Upper lobe of right lung (tissue), 1 donor: Measurements from ENCODE around the gene RAD54L2. TPM values are rescaled to one million over a fixed set of nuclear protein-coding genes. Genes with fewer than 3 reads are reported as not detected.
"Not testable (repeated sequence)": the region's sequence is repeated elsewhere in the genome, so short reads cannot be mapped to it uniquely, and the experiment has no call there.

ENCODE experiments used
- ATAC-seq: fragments of 200-7000 bp; cut with Tn5 transposase; one replicate; pipeline ENCODE4 v1.9.1; 2020; ENCODE audit warnings: mild to moderate bottlenecking, moderate library complexity
- DNase-seq: peaks from one replicate; pipeline ENCODE4 v3.0.0-alpha.2; 2020
- H3K27ac ChIP-seq: fragments of 200-600 bp; one replicate; pipeline ENCODE4 v1.8.0; 2022
- H3K27me3 ChIP-seq: fragments of 200-600 bp; one replicate; pipeline ENCODE4 v1.8.0; 2022; ENCODE audit warnings: mild to moderate bottlenecking
- H3K36me3 ChIP-seq: fragments of 200-600 bp; one replicate; pipeline ENCODE4 v1.8.0; 2022
- H3K4me1 ChIP-seq: fragments of 200-600 bp; one replicate; pipeline ENCODE4 v1.8.0; 2022
- H3K4me3 ChIP-seq: fragments of 200-600 bp; one replicate; pipeline ENCODE4 v1.8.0; 2022; ENCODE audit warnings: mild to moderate bottlenecking
- H3K9me3 ChIP-seq: fragments of 200-600 bp; one replicate; pipeline ENCODE4 v1.8.0; 2022
- CTCF ChIP-seq: fragments of 200-600 bp; IDR thresholded peaks from one replicate; pipeline ENCODE4 v1.8.0; 2022; ENCODE audit warnings: antibody characterized with exemption
- intact Hi-C: fragments of 100-400 bp; cut with DNase I; formaldehyde crosslinking; loops from one replicate; pipeline ENCODE4 v1.11.0; 2022
- total RNA-seq: library from RNA; stranded (reverse); fragmentation: NEBNext Ultra II Directional; extraction: Animal tissue kit (Norgen Biotek cat#: 25700); gene quantifications from one replicate; pipeline ENCODE4 v1.2.1, GENCODE V29; 2021
- donor health status: DM: no; HTN: yes; CAD: no; lungs with severe emphysema.

The RAD54L2 gene
- total RNA-seq, 1 donor from 2014 or later = 27.9 TPM

GRCh38 chr3:51539291-51539941 lies 897 bp downstream of the RAD54L2 start:
- ATAC-seq (peak; percentile 27), DNase-seq (no peak)
- no peak for TF ChIP-seq CTCF
- Histone ChIP-seq H3K4me3 (peak overlapping the region; percentile 96), H3K36me3 (peaks cover 12% of the 10 kb centered on the region), H3K9me3 (no peaks in the 10 kb centered on the region), H3K27ac (peak overlapping the region; percentile 93), H3K27me3 (no peaks in the 10 kb centered on the region), H3K4me1 (peaks cover 18% of the 10 kb centered on the region)
- intact Hi-C loops = no loop called here

- H3K9me3 ChIP-seq, H3K27me3 ChIP-seq, intact Hi-C loops: not testable (repeated sequence)
Observed at GRCh38 chr3:51542596-51542995, 4.1 kb downstream of the RAD54L2 start.

DNA sequence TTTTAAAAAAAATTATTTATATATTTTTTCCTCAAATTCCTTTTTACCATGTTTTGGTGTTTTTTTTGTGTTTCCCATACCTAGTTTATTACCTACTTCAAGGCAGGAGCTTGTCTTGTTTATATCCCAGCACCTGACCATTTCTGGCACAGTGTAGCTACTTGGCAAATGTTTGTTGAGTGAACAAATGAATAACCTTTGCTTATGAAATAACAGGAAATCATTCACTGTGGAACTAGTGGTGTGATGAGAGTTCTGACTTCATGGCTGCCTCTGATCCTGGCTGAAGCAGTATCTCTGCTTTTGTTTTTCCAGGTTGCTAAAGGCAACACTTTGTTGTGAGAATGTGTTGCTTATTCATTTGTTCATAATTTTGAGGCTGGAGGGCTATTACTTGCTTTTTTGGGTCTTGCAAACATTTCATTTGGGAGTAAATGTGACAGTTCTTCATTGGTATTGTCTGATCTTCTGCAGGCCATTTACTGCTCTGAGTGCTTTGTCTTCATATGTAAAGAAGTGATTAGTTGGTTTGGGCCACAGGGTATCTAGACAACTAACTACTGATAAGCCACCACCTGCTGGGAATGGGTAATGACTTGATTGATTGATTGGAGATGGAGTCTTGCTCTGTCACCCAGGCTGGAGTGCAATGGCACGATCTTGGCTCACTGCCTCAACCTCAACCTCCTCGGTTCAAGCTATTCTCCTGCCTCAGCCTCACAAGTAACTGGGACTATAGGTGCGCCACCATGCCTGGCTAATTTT lies 5.7 kb downstream of the RAD54L2 start:
- intact Hi-C loops = no loop called here
- Histone ChIP-seq H3K36me3 (peaks cover 24% of the 10 kb centered on the region), H3K4me1 (peaks cover 14% of the 10 kb centered on the region), H3K27me3 (no peaks in the 10 kb centered on the region), H3K9me3 (no peaks in the 10 kb centered on the region), H3K4me3 (no peak overlapping the region), H3K27ac (no peak overlapping the region)
- no peak for DNase-seq
- ATAC-seq = no peak
- TF ChIP-seq CTCF = no peak

More at GRCh38 chr3:51542596-51542995, 4.1 kb downstream of the RAD54L2 start:
- not testable (repeated sequence) for H3K4me3 ChIP-seq, H3K27ac ChIP-seq, ATAC-seq, DNase-seq
- Histone ChIP-seq H3K4me1 (peaks cover 15% of the 10 kb centered on the region), H3K36me3 (peaks cover 21% of the 10 kb centered on the region)

- H3K4me3 ChIP-seq = no peak overlapping the region
- no peak for TF ChIP-seq CTCF
- H3K4me1 ChIP-seq = no peaks in the 10 kb centered on the region
- H3K9me3 ChIP-seq = no peaks in the 10 kb centered on the region
- ATAC-seq (no peak), DNase-seq (no peak)
- intact Hi-C loops = no loop called here
- H3K27ac ChIP-seq = no peak overlapping the region
- peaks cover 42% of the 10 kb centered on the region for H3K36me3 ChIP-seq
- no peaks in the 10 kb centered on the region for H3K27me3 ChIP-seq
Observed at GRCh38 chr3:51547274-51547673, 8.8 kb downstream of the RAD54L2 start.

DNA sequence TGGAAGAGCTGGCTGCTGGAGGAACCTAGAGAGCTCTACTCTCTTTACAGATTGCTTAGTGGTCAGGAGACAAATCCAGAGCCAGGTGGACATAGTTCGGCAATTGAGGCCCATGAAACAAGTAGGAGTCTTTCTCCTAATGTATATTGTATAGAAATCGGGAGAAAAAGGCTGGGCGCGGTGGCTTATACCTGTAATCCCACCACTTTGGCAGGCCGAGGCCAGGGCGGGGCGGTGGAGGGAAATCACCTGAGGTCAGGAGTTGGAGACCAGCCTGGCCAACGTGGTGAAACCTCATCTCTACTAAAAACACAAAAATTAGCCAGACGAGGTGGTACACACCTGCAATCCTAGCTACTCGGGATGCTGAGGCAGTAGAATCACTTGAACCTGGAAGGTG lies 10.8 kb downstream of the RAD54L2 start:
- no peak overlapping the region for H3K27ac ChIP-seq
- TF ChIP-seq CTCF = no peak
- H3K4me3 ChIP-seq = no peak overlapping the region
- H3K4me1 ChIP-seq = no peaks in the 10 kb centered on the region
- H3K36me3 ChIP-seq = peaks cover 42% of the 10 kb centered on the region
- intact Hi-C loops = no loop called here
- DNase-seq (no peak), ATAC-seq (no peak)
- H3K9me3 ChIP-seq = no peaks in the 10 kb centered on the region
- no peaks in the 10 kb centered on the region for H3K27me3 ChIP-seq

DNA sequence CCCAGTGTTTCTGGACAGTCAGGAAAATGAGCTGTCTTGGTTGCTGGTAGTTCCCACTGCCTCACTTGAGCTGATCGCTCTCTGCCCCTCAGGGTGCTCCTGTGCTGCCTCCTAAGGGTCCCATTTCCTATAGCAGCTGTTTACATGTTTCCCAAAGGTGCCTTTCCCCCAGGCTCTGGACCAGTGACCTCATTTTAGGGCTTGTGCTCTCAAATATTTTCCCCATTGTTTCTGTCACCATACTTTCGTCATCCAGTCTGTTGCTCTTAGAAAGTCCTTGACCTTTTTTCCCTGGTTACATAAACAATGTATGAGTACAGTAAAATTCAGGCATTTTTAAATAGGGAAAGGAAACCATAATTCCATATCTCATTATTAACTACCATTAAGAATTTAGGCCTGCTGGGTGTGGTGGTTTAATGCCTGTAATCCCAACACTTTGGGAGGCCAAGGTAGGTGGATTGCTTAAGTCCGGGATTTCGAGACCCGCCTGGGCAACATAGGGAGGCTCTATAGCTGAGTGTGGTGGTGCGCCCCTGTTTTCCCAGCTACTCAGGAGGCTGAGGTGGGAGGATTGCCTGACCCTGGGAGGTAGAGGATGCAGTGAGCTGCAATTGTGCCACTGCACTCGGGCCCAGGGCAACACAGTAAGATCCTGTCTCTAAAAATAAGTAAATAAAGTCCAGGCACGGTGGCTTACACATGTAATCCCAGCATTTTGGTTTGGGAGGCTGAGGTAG lies 11.7 kb downstream of the RAD54L2 start:
- Histone ChIP-seq H3K9me3 (no peaks in the 10 kb centered on the region), H3K36me3 (peaks cover 49% of the 10 kb centered on the region), H3K27ac (no peak overlapping the region), H3K4me1 (no peaks in the 10 kb centered on the region), H3K4me3 (no peak overlapping the region), H3K27me3 (no peaks in the 10 kb centered on the region)
- DNase-seq (no peak), ATAC-seq (peak; percentile 20)
- TF ChIP-seq CTCF = no peak
- intact Hi-C loops = no loop called here
